Transverse colon (tissue), 4 donors: ENCODE results near the gene INTS11. TPM values are rescaled to one million over a fixed set of nuclear protein-coding genes. Genes with fewer than 3 reads are reported as not detected.

Source experiments
- DNase-seq: peaks from one replicate; pipeline ENCODE4 v3.0.0-alpha.2; 2019
- H3K27ac ChIP-seq, 4 donors: fragments of 200-600 bp; sonication (generic); 2 replicates each; pipeline ENCODE4 v1.5.1; 2016 to 2018; ENCODE audit warnings: inconsistent platforms in 4 of 4
- H3K27me3 ChIP-seq: fragments of 200-600 bp; sonication (generic); 2 replicates; pipeline ENCODE4 v1.5.1; 2017; ENCODE audit warnings: inconsistent platforms
- H3K36me3 ChIP-seq, 4 donors: fragments of 200-600 bp; sonication (generic); 2 replicates each; pipeline ENCODE4 v1.5.1; 2017 to 2019; ENCODE audit warnings: inconsistent platforms in 4 of 4
- H3K4me1 ChIP-seq, 4 donors: fragments of 200-600 bp; sonication (generic); 2 replicates each; pipeline ENCODE4 v1.5.1; 2017 to 2020; ENCODE audit warnings: inconsistent platforms in 4 of 4
- H3K4me3 ChIP-seq, 4 donors: fragments of 200-600 bp; sonication (generic); 1 replicate in 1 of 4; 2 replicates in 3 of 4; pipeline versions ENCODE4 v1.5.1 to v1.6.1; 2017 to 2019; ENCODE audit warnings: inconsistent platforms in 4 of 4
- H3K9me3 ChIP-seq, 2 donors: fragments of 200-600 bp; sonication (generic); 2 replicates each; pipeline ENCODE4 v1.5.1; 2017 to 2019; ENCODE audit warnings: inconsistent platforms in 2 of 2
- EP300 ChIP-seq: sonication (generic); formaldehyde crosslinking; IDR thresholded peaks from one replicate; pipeline ENCODE4 v1.6.1; 2017; ENCODE audit warnings: antibody characterized with exemption, low read depth
- POLR2A ChIP-seq: fragments of 450-650 bp; IDR thresholded peaks from one replicate; pipeline ENCODE4 v1.6.1; 2016; ENCODE audit warnings: antibody characterized with exemption, mild to moderate bottlenecking, moderate library complexity
- POLR2AphosphoS5 ChIP-seq, 3 donors: sonication (generic); formaldehyde crosslinking; IDR thresholded peaks; one replicate each; pipeline ENCODE4 v1.6.1; 2016; ENCODE audit warnings: antibody characterized with exemption in 3 of 3
- WGBS, 2 donors: methylation state at CpG; one replicate each; pipeline ENCODE4 v1.1.5; 2018; ENCODE audit warnings: low coverage in 1 of 2; 5-methylcytosine and 5-hydroxymethylcytosine counted together
- in situ Hi-C, 4 donors: fragments of 200-750 bp; cut with MboI; loops; one replicate each; pipeline versions ENCODE4 v1.15.0 to v1.15.1; 2017; ENCODE audit warnings: low sequenced_read_pairs in 3 of 4, low pct_ligation_motif_present in 1 of 4, low pct_unique_long_range_greater_than_20kb in 1 of 4
- intact Hi-C: fragments of 100-400 bp; cut with DNase I; formaldehyde crosslinking; loops from one replicate; pipeline ENCODE4 v1.15.1; 2023; ENCODE audit warnings: low total_unique reads
- total RNA-seq, 4 donors: library from RNA; depleted of rRNA; stranded (reverse); fragments of >200 nt; gene quantifications; one replicate each; pipeline ENCODE4 v1.1.0, GENCODE V29; 2016
- TF ChIP-seq, protein P1 (sequence below), 5 experiments: fragments of 200-600 bp in 3 of 5; fragments of 450-650 bp in 2 of 5; sonication (generic) in 3 of 5; IDR thresholded peaks; 1 replicate in 2 of 5; 2 replicates in 3 of 5; pipeline ENCODE4 v1.5.1; 2016 to 2017; ENCODE audit warnings: antibody characterized with exemption in 5 of 5, inconsistent platforms in 3 of 5, mild to moderate bottlenecking in 2 of 5, moderate library complexity in 1 of 5

Gene INTS11
- total RNA-seq, result 100 to 1,000 TPM; 118 to 424 (median 140) TPM

DNA sequence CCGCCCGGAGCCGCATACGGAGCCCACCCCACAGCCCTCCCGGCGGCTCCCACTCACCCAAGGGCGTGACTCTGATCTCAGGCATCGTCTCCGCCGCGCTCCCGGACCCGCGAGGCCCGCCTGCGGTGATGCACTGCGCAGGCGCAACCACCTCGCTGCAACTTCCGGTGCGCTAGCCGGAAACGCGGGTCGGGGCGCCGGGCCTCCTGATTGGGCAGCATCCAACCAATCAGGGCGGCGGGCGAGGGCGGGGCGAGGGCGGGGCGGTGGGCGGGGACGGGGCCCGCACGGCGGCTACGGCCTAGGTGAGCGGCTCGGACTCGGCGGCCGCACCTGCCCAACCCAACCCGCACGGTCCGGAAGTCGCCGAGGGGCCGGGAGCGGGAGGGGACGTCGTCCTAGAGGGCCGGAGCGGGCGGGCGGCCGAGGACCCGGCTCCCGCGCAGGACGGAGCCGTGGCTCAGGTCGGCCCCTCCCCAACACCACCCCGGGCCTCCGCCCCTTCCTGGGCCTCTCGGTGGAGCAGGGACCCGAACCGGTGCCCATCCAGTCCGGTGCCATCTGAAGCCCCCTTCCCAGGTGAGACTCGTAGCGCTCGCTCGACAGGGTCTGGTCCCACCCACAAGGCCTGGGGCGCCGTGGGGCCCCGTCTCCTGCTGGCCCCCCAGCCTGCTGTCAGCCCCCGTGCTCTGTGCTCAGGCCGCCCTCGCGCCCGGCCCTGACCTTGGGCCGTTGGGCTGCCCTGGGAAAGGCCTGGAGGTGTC is at the start of gene INTS11, which contains the start of gene CPTP:
INTS11 (minus strand) TSS at position 137 of the 764 bp plus-strand sequence; CDS start at position 85, 52 bp downstream.
CPTP (plus strand) TSS at position 279 of the 764 bp plus-strand sequence. CDS start 2,109 bp downstream, outside the sequence.
- H3K27me3 ChIP-seq, result no peaks in the 10 kb centered on the region
- TF ChIP-seq POLR2A (peak; percentile 87), POLR2AphosphoS5 (IDR thresholded peaks at IDR 0.05) (peak; percentile 84 to 94 (median 86)), EP300 (no peak)
- H3K9me3 ChIP-seq, result no peaks in the 10 kb centered on the region
- WGBS, 2 donors, result 0% methylated on average over 29 of the region's 84 CpGs; no CpG with 5 or more reads in 1 of the 2 donors
- peak within 1 kb of the TSS; percentile 90 to 98 (median 92) for H3K27ac ChIP-seq
- H3K36me3 ChIP-seq, result peaks cover 0 to 9% (median 0%) of the 10 kb centered on the region in 4 donors
- intact Hi-C loops (no loop called here), in situ Hi-C loops (no loop called here)
- peak; percentile 97 for DNase-seq
- peaks cover 24 to 31% (median 26%) of the 10 kb centered on the region in 4 donors for H3K4me1 ChIP-seq
- H3K4me3 ChIP-seq, result peak within 1 kb of the TSS; percentile 55 to 94 (median 88)

DNA sequence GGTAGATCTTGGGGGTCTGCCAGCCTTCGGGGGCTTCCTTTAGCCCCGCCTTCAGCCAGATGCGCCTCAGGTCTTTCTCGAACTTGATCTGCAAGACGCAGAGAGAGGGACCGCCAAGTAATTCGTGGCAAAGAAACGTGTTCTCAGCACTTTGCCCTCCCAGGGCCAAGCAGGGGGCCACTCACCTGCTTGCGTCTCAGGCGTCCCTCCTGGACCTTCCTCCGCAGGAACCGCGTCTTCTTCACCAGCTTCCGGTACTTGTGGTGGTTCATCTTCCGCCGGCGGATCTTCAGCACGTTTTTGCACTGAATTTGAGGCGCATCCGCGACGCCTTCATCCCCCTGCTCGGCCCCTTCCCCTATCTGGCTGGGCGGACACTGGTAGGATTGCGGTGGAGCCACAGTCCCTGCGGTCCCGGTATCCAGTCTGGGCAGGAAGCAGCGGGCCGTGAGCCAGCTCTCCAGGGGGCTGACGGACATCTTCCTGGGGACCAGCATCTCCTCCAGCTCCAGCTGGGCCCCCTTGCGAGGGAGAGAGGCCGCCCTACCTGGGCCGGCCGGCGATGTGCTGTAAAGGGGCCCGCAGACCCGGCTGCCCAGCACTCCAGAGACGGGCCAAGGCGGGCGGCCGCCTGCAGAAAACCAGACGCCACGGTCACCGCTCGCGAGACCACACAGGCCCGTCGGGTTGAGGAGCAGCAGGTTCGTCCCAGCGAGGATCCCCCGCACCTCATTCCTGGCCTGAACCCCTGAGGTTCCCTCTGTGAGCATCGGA is 49.5 kb upstream of the INTS11 start:
- in situ Hi-C loops, result no loop called here
- WGBS, 2 donors, result 53% methylated on average over 43 of the region's 52 CpGs; no CpG with 5 or more reads in 1 of the 2 donors

DNA sequence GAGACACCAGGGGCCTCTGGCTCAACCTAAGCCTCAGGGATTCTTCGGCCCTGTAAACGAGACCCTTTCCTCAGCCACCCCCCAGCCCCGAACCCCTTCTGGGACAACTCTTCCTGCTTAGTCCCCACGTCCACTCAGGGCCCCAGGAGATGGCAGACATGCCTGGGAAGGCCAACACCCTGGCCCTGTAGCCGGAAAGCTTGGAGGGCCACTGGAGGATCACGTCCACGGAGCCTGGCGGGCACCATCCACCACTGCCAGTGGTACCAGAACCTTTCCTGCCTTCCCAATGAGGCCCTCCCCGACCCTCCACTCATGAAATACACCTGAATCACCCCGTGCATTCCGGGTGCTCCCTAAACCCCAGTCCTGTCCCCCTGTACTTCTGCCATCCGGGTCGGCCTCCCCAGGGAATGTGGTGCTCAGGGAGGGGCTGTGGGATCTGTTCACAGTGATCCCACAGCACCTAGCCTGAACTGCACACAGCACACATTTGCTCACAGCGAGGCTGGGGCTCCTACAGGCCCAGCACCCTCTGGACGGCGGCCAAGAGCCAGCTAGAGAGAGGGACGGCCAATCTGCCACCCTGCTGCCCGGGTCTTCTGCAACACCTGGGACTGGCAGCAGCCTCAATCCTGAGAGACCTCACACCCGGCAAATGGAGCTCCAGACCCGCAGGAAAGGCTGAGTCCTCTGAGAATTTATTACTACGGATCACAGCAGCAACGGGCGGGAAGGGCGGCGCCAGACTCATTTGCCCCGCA is 48.8 kb upstream of the INTS11 start:
- H3K4me1 ChIP-seq, result peaks cover 26 to 34% (median 30%) of the 10 kb centered on the region in 4 donors
- H3K4me3 ChIP-seq, result peak overlapping the region in 1 of 4 donors; percentile 90
- H3K9me3 ChIP-seq, result no peaks in the 10 kb centered on the region
- H3K27me3 ChIP-seq, result no peaks in the 10 kb centered on the region
- DNase-seq, result no peak
- in situ Hi-C loops, result no loop called here
- intact Hi-C loops, result loop anchor here (10.0 kb wide), 1 partner anchor 358 kb away; the partner anchor contains the start of gene ISG15
- no peak overlapping the region for H3K27ac ChIP-seq
- TF ChIP-seq EP300, result no peak
- TF ChIP-seq POLR2AphosphoS5 (IDR thresholded peaks at IDR 0.05), result no peak
- TF ChIP-seq, protein P1, sequence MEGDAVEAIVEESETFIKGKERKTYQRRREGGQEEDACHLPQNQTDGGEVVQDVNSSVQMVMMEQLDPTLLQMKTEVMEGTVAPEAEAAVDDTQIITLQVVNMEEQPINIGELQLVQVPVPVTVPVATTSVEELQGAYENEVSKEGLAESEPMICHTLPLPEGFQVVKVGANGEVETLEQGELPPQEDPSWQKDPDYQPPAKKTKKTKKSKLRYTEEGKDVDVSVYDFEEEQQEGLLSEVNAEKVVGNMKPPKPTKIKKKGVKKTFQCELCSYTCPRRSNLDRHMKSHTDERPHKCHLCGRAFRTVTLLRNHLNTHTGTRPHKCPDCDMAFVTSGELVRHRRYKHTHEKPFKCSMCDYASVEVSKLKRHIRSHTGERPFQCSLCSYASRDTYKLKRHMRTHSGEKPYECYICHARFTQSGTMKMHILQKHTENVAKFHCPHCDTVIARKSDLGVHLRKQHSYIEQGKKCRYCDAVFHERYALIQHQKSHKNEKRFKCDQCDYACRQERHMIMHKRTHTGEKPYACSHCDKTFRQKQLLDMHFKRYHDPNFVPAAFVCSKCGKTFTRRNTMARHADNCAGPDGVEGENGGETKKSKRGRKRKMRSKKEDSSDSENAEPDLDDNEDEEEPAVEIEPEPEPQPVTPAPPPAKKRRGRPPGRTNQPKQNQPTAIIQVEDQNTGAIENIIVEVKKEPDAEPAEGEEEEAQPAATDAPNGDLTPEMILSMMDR (IDR thresholded peaks at IDR 0.05), result no peak
- TF ChIP-seq POLR2A, result no peak
- no peaks in the 10 kb centered on the region for H3K36me3 ChIP-seq
- WGBS, 2 donors, result 80 to 84% methylated on average over 1 to 25 of the region's 26 CpGs

More for the DNA sequence above, 49.5 kb upstream of the INTS11 start:
- intact Hi-C loops, result loop anchor here (2.0 to 10.0 kb wide), 2 partner anchors 17 to 359 kb away; partner anchors contain the start of gene ISG15
- peak overlapping the region; percentile 90 to 99 (median 95) for H3K4me3 ChIP-seq
- peak; percentile 14 for DNase-seq
- TF ChIP-seq POLR2A (no peak), POLR2AphosphoS5 (IDR thresholded peaks at IDR 0.05) (no peak)
- no peaks in the 10 kb centered on the region for H3K27me3 ChIP-seq
- peaks cover 26 to 34% (median 30%) of the 10 kb centered on the region in 4 donors for H3K4me1 ChIP-seq
- H3K27ac ChIP-seq, result peak overlapping the region; percentile 92 to 99 (median 96)
- H3K9me3 ChIP-seq, result no peaks in the 10 kb centered on the region
- no peaks in the 10 kb centered on the region for H3K36me3 ChIP-seq

DNA sequence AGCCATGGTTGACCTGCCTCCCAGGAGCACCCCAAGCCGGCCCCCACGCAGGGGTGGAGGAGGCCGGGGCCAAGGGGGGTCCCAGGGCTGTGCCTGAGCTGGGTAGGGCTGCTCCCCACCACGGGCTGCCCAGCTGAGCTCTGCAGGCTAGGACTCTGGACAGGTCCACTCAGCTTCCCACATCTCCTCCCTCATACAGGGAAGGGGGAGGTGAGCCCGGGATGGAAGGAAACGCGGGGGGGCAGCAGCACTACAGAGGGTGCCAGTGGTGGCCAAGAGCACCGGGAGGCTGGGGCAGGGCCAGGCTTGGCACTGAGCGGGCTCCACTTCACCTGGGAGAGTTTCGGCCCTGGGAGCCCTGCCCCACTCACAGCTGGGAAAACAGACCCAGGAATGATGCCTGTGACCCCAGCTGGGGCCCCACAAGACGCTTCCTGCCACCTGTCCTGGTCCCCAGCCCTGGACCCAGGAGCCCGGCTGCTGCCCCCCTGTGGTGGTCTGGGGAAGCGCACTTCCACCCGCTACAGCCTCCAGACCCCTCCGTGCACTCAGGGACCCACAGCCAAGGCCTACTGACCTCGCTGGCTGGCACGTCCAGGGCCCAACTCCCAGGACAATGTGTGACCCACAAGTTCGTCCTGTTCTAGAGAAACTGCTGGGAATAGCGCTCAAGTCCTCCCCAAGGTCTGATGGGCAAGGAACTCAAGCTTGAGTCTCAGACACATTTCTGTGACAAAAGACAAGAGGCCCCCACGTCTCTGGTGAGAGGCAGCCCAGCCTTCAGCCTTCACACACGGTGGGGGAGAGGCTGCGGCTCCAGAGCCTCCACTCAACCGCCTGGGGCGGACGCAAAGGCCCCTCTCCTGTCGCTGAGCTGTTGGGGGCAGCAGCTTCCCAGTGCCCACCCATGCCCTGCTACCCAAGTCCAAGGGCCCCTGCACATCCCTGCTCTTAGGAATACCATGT is 47.6 kb upstream of the INTS11 start:
- no peak overlapping the region for H3K4me3 ChIP-seq
- H3K4me1 ChIP-seq, result peaks cover 26 to 34% (median 30%) of the 10 kb centered on the region in 4 donors
- TF ChIP-seq POLR2AphosphoS5 (IDR thresholded peaks at IDR 0.05) (peak in 1 of 3 donors; percentile 19), POLR2A (no peak), EP300 (no peak)
- TF ChIP-seq, protein P1 (IDR thresholded peaks at IDR 0.05), result peak; percentile 89 to 98 (median 96)
- intact Hi-C loops (loop anchor here (10.0 kb wide), 1 partner anchor 357 kb away; the partner anchor contains the start of gene ISG15), in situ Hi-C loops (no loop called here)
- 33% methylated on average over 25 of the region's 26 CpGs; no CpG with 5 or more reads in 1 of the 2 donors for WGBS, 2 donors
- H3K36me3 ChIP-seq, result no peaks in the 10 kb centered on the region
- peak; percentile 78 for DNase-seq
- no peaks in the 10 kb centered on the region for H3K9me3 ChIP-seq
- no peaks in the 10 kb centered on the region for H3K27me3 ChIP-seq
- peak overlapping the region in 1 of 4 donors; percentile 24 for H3K27ac ChIP-seq
